HCT116 (cell line): ENCODE measurements around the gene SIK3. TPM values are rescaled to one million over a fixed set of nuclear protein-coding genes. Genes with fewer than 3 reads are reported as not detected.

Experiments
- ATAC-seq: fragments of 200-7000 bp; cut with Tn5 transposase; 2 replicates; pipeline ENCODE4 v1.9.1; 2020; ENCODE audit warnings: mild to moderate bottlenecking, moderate library complexity
- BruUV-seq: library from RNA; stranded (reverse); fragments of 400-500 nt; replicated peaks from 2 replicates; lab custom pipeline; 2021; lab: Mats Ljungman, UMichigan
- CTCF ChIA-PET: fragments of 300-600 bp; sonication (Branson Sonifier 250); formaldehyde crosslinking; loops from one replicate; lab custom pipeline; 2021; ENCODE audit warnings: antibody characterized with exemption; lab: Charles Lee
- POLR2A ChIA-PET: fragments of 300-600, 350-600 bp; sonication (Branson Sonifier 250); formaldehyde crosslinking; loops from one replicate; lab custom pipeline; 2021; ENCODE audit warnings: antibody characterized with exemption; lab: Charles Lee
- RAD21 ChIA-PET, 2 experiments: fragments of 300-600 bp; sonication (Branson Sonifier 250); formaldehyde crosslinking; loops; one replicate each; lab custom pipeline; 2023; ENCODE audit warnings: low total read pairs in 2 of 2; ENCODE audit not compliant: uncharacterized antibody in 2 of 2, unreplicated experiment in 2 of 2, low non-redundant PET in 1 of 2; lab: Charles Lee
- DNase-seq: peaks from one replicate; pipeline ENCODE4 v3.0.0-alpha.2; 2010; ENCODE audit warnings: low read depth, low spot score
- H2AFZ ChIP-seq: fragments of 200-600 bp; shearing (Covaris generic), sonication (generic); 2 replicates; pipeline ENCODE4 v1.6.1; 2017; ENCODE audit warnings: low read depth, mixed run types, mixed read lengths, antibody characterized with exemption, low read length; ENCODE audit not compliant: poor library complexity, severe bottlenecking
- H3K27ac ChIP-seq: 2 replicates; pipeline ENCODE4 v1.5.1; 2012; ENCODE audit warnings: low read depth, low read length
- H3K27me3 ChIP-seq: fragments of 200-600 bp; sonication (generic); 2 replicates; pipeline ENCODE4 v1.6.1; 2016; ENCODE audit warnings: mixed run types, low read length, mixed read lengths; ENCODE audit not compliant: insufficient read depth
- H3K36me3 ChIP-seq, 2 experiments: fragments of 200-500 bp in 1 of 2; fragments of 200-600 bp in 1 of 2; sonication (Bioruptor generic) in 1 of 2; sonication (generic) in 1 of 2; 2 replicates each; pipeline versions ENCODE4 v1.5.1 to v1.6.1; 2014 to 2016; ENCODE audit warnings: low read length in 2 of 2, inconsistent platforms in 1 of 2, mixed read lengths in 1 of 2, mixed run types in 1 of 2; ENCODE audit not compliant: insufficient read depth in 2 of 2, control insufficient read depth in 1 of 2
- H3K4me1 ChIP-seq, 2 experiments: fragments of 200-600 bp in 1 of 2; sonication (generic) in 1 of 2; 2 replicates each; pipeline versions ENCODE4 v1.5.1 to v1.6.1; 2012 to 2017; ENCODE audit warnings: low read length in 2 of 2, inconsistent platforms in 1 of 2, mild to moderate bottlenecking in 1 of 2, mixed read lengths in 1 of 2, mixed run types in 1 of 2, moderate library complexity in 1 of 2; ENCODE audit not compliant: insufficient read depth in 2 of 2, control insufficient read depth in 1 of 2
- H3K4me2 ChIP-seq: fragments of 200-600 bp; sonication (generic); 2 replicates; pipeline ENCODE4 v1.6.1; 2017; ENCODE audit warnings: mixed run types, low read length, mixed read lengths
- H3K4me3 ChIP-seq, 2 experiments: fragments of 200-600 bp in 1 of 2; sonication (generic) in 1 of 2; replicated peaks in 1 of 2; 2 replicates each; pipeline ENCODE4 v1.5.1; 2011 to 2016; ENCODE audit warnings: low read length in 2 of 2, control low read depth in 1 of 2, low read depth in 1 of 2, mild to moderate bottlenecking in 1 of 2, mixed read lengths in 1 of 2, mixed run types in 1 of 2
- H3K79me2 ChIP-seq: fragments of 200-600 bp; sonication (generic); 2 replicates; pipeline ENCODE4 v1.6.1; 2017; ENCODE audit warnings: mild to moderate bottlenecking, mixed run types, low read length, moderate library complexity, mixed read lengths; ENCODE audit not compliant: insufficient read depth
- H3K9ac ChIP-seq: fragments of 200-600 bp; sonication (generic); 2 replicates; pipeline ENCODE4 v1.6.1; 2016; ENCODE audit warnings: low read length, mixed read lengths
- H3K9me2 ChIP-seq: fragments of 200-600 bp; sonication (generic), shearing (Covaris generic); 2 replicates; pipeline ENCODE4 v1.6.1; 2017; ENCODE audit warnings: mixed run types, mild to moderate bottlenecking, moderate library complexity; ENCODE audit not compliant: insufficient read depth
- H3K9me3 ChIP-seq, 2 experiments: fragments of 200-500 bp in 1 of 2; fragments of 200-600 bp in 1 of 2; sonication (Bioruptor generic) in 1 of 2; sonication (generic) in 1 of 2; 2 replicates each; pipeline ENCODE4 v1.6.1; 2014 to 2017; ENCODE audit warnings: low read length in 2 of 2, mixed read lengths in 2 of 2, inconsistent platforms in 1 of 2, low read depth in 1 of 2, mild to moderate bottlenecking in 1 of 2, mixed run types in 1 of 2, moderate library complexity in 1 of 2; ENCODE audit not compliant: control insufficient read depth in 1 of 2, insufficient read depth in 1 of 2
- H4K20me1 ChIP-seq: fragments of 200-600 bp; sonication (generic), shearing (Covaris generic); 2 replicates; pipeline ENCODE4 v1.6.1; 2017; ENCODE audit warnings: mixed run types, mild to moderate bottlenecking, moderate library complexity; ENCODE audit not compliant: insufficient read depth
- EZH2phosphoT487 ChIP-seq: fragments of 200-600 bp; IDR thresholded peaks from 2 replicates; pipeline ENCODE4 v1.6.1; 2018; ENCODE audit warnings: antibody characterized with exemption, borderline replicate concordance
- FOSL1 ChIP-seq: IDR thresholded peaks from 2 replicates; pipeline ENCODE4 v1.6.1; 2012; ENCODE audit warnings: low read depth
- JUND ChIP-seq: IDR thresholded peaks from 2 replicates; pipeline ENCODE4 v1.6.1; 2012
- REST ChIP-seq: IDR thresholded peaks from 2 replicates; pipeline ENCODE4 v1.6.1; 2012; ENCODE audit warnings: low read depth
- SIN3A ChIP-seq: IDR thresholded peaks from 2 replicates; pipeline ENCODE4 v1.6.1; 2012; ENCODE audit warnings: low read depth
- ZNF274 ChIP-seq: fragments of 200-500 bp; sonication (Bioruptor generic); IDR thresholded peaks from 2 replicates; pipeline ENCODE4 v1.6.1; 2014; ENCODE audit warnings: mild to moderate bottlenecking, low read depth, low read length, inconsistent platforms
- intact Hi-C: fragments of 100-400 bp; cut with micrococcal nuclease; formaldehyde crosslinking; loops from 2 replicates; pipeline ENCODE4 v1.10.0; 2022
- total RNA-seq: library from RNA; stranded (reverse); gene quantifications from one replicate; pipeline ENCODE4 v1.2.1, GENCODE V29; 2021; ENCODE audit not compliant: unreplicated experiment

The SIK3 gene
- total RNA-seq, 1 experiment from 2014 or later, result 21.0 TPM

- TF ChIP-seq ZNF274 (no peak), REST (no peak), SIN3A (no peak)
- no peak overlapping the region for H2AFZ ChIP-seq
- H3K9me2 ChIP-seq, result no peaks in the 10 kb centered on the region
- no peaks in the 10 kb centered on the region for H3K4me1 ChIP-seq
- no peak overlapping the region for H3K4me3 ChIP-seq
- H3K9ac ChIP-seq, result no peak overlapping the region
- RAD21 ChIA-PET, result no interaction called here
- POLR2A ChIA-PET, result no interaction called here
- no peak for DNase-seq
- H3K4me2 ChIP-seq, result no peak overlapping the region
- no peaks in the 10 kb centered on the region for H3K27me3 ChIP-seq
- CTCF ChIA-PET, result no interaction called here
- intact Hi-C loops, result no loop called here
- H3K27ac ChIP-seq, result no peak overlapping the region
- no peaks in the 10 kb centered on the region for H3K36me3 ChIP-seq
- no peak for ATAC-seq
- no TSS peak for BruUV-seq
- no peaks in the 10 kb centered on the region for H4K20me1 ChIP-seq
- no peaks in the 10 kb centered on the region for H3K79me2 ChIP-seq
- H3K9me3 ChIP-seq, result no peaks in the 10 kb centered on the region
Observed at GRCh38 chr11:116893906-116894305, 204.3 kb downstream of the SIK3 start.

GRCh38 chr11:116893437-116893836 is 204.8 kb downstream of the SIK3 start:
- POLR2A ChIA-PET, result no interaction called here
- BruUV-seq, result no TSS peak
- DNase-seq, result no peak
- Histone ChIP-seq H3K4me3 (no peak overlapping the region), H3K9me2 (no peaks in the 10 kb centered on the region), H3K9ac (no peak overlapping the region), H3K36me3 (no peaks in the 10 kb centered on the region), H4K20me1 (no peaks in the 10 kb centered on the region), H2AFZ (no peak overlapping the region), H3K4me2 (no peak overlapping the region), H3K4me1 (no peaks in the 10 kb centered on the region), H3K27me3 (no peaks in the 10 kb centered on the region), H3K79me2 (no peaks in the 10 kb centered on the region), H3K27ac (no peak overlapping the region), H3K9me3 (no peaks in the 10 kb centered on the region)
- TF ChIP-seq FOSL1 (no peak), JUND (no peak), EZH2phosphoT487 (no peak)
- CTCF ChIA-PET, result no interaction called here
- intact Hi-C loops, result no loop called here
- no peak for ATAC-seq
- RAD21 ChIA-PET, result no interaction called here
